ENCODE results near the gene DSG4. TPM values are rescaled to one million over a fixed set of nuclear protein-coding genes. Genes with fewer than 3 reads are reported as not detected.
A peak's percentile ranks its signal among the peaks of the same experiment; 100 is the strongest.

DSG4 gene
- total RNA-seq, 1 experiment from 2014 or later, result 0.07 TPM

DNA sequence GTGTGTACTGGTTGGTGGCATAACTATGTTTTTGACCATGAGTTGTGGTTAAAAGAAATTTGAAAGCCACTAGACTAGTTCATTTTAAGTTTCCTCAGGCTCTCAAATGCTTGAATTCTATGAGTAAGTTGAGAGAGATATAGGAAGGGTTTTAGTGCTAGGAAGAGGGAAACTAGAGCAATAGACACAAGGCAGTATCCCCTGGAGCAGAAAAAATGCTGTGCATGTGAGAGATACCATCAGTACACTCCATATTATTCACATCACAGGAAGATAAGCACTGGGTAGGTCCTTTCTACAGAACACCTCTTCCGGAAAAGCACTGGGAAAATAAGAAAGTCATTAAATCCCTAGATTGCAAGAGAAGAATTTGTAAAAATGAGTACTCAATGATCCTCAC, 51.6 kb downstream of the DSG4 start:
- no peaks in the 10 kb centered on the region for H4K20me1 ChIP-seq (ENCODE audit: insufficient read depth)
- RAD21 ChIA-PET (ENCODE audit: low non-redundant PET in 1 of 2, low total read pairs in 2 of 2, uncharacterized antibody in 2 of 2, unreplicated experiment in 2 of 2), result no interaction called here
- CTCF ChIA-PET, result no interaction called here
- intact Hi-C loops (cut with micrococcal nuclease), result loop anchor here (10.0 kb wide), 2 partner anchors 297 to 527 kb away; no protein-coding TSS in a partner anchor
- no peak overlapping the region for H3K4me3 ChIP-seq (replicated peaks in 1 of 2; ENCODE audit: low read depth in 1 of 2, low read length in 2 of 2)
- H3K79me2 ChIP-seq (ENCODE audit: insufficient read depth, low read length), result no peaks in the 10 kb centered on the region
- no peak overlapping the region for H2AFZ ChIP-seq (ENCODE audit: low read depth, low read length, poor library complexity, severe bottlenecking)
- no peak overlapping the region for H3K9ac ChIP-seq (ENCODE audit: low read length)
- no peak overlapping the region for H3K27ac ChIP-seq (ENCODE audit: low read depth, low read length)
- TF ChIP-seq ZFX (IDR thresholded peaks at IDR 0.05) (no peak), POLR2AphosphoS5 (IDR thresholded peaks at IDR 0.05; ENCODE audit: low read depth, low read length) (no peak), ELF1 (IDR thresholded peaks at IDR 0.05; ENCODE audit: borderline replicate concordance, low read depth) (no peak), EZH2 (IDR thresholded peaks at IDR 0.05) (no peak), EGR1 (IDR thresholded peaks at IDR 0.05; ENCODE audit: low read depth) (no peak), TCF7L2 (IDR thresholded peaks at IDR 0.05; ENCODE audit: borderline replicate concordance, extremely low read depth, insufficient read depth, insufficient read length) (no peak)
- BruUV-seq (replicated peaks), result no TSS peak
- POLR2A ChIA-PET, result no interaction called here
- H3K4me2 ChIP-seq (ENCODE audit: low read length), result no peak overlapping the region
- H3K4me1 ChIP-seq (ENCODE audit: control insufficient read depth in 1 of 2, insufficient read depth in 2 of 2, low read length in 2 of 2), result peaks cover 5 to 26% of the 10 kb centered on the region in 2 experiments; a peak in 3 of 4 replicates
- H3K9me2 ChIP-seq (ENCODE audit: insufficient read depth), result no peaks in the 10 kb centered on the region
- no peaks in the 10 kb centered on the region for H3K36me3 ChIP-seq (ENCODE audit: control insufficient read depth in 1 of 2, insufficient read depth in 2 of 2, low read length in 2 of 2)
- ATAC-seq (no peak), DNase-seq (ENCODE audit: low read depth, low spot score) (no peak)
- H3K27me3 ChIP-seq (ENCODE audit: insufficient read depth, low read length), result no peaks in the 10 kb centered on the region
- H3K9me3 ChIP-seq (ENCODE audit: control insufficient read depth in 1 of 2, insufficient read depth in 1 of 2, low read depth in 1 of 2, low read length in 2 of 2), result no peaks in the 10 kb centered on the region

DNA sequence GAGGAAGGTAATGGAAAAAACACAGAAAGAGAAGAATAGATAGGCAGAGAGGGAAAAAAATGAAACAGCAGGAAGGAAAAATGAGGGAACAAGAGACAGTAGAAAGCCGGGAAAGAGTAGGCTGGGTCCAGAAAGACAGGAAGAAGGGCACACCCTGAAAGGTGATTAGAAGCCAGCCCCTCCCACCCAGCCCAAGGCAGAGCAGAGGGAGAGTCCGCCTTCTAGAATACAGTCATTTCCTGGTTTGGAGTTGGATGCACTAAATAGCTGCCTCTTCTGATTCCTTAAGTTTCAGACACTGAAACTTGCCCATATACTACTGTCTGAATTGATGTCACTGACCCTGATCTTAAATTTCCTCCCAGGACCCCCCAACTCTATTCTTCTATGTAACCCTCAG, 53.0 kb downstream of the DSG4 start:
- peaks cover 5 to 20% of the 10 kb centered on the region in 2 experiments; a peak in 3 of 4 replicates for H3K4me1 ChIP-seq (ENCODE audit: control insufficient read depth in 1 of 2, insufficient read depth in 2 of 2, low read length in 2 of 2)
- ChIA-PET RAD21 (ENCODE audit: low non-redundant PET in 1 of 2, low total read pairs in 2 of 2, uncharacterized antibody in 2 of 2, unreplicated experiment in 2 of 2) (interaction anchor here (0.6 to 0.9 kb wide), 3 partner anchors 58 to 134 kb away, joined by 3 to 11 read pairs (median 3); no protein-coding TSS in a partner anchor), CTCF (interaction anchor here (0.8 to 1.3 kb wide), 2 partner anchors 9 to 134 kb away, joined by 3 to 4 read pairs; no protein-coding TSS in a partner anchor)
- TF ChIP-seq EZH2phosphoT487 (IDR thresholded peaks at IDR 0.05; ENCODE audit: borderline replicate concordance) (no peak), EGR1 (IDR thresholded peaks at IDR 0.05; ENCODE audit: low read depth) (no peak), ZFX (IDR thresholded peaks at IDR 0.05) (no peak), ZNF274 (IDR thresholded peaks at IDR 0.05; ENCODE audit: low read depth, low read length) (no peak), RAD21 (IDR thresholded peaks at IDR 0.05; ENCODE audit: low read depth) (0 out of 2 replicates have a peak, but pooled peaks have one; percentile 4), JUND (IDR thresholded peaks at IDR 0.05) (no peak), POLR2A (IDR thresholded peaks at IDR 0.05; ENCODE audit: borderline replicate concordance, extremely low read depth, insufficient read depth, insufficient read length) (no peak), TCF7L2 (IDR thresholded peaks at IDR 0.05; ENCODE audit: borderline replicate concordance, extremely low read depth, insufficient read depth, insufficient read length) (no peak), CBX3 (IDR thresholded peaks at IDR 0.05; ENCODE audit: low read depth) (no peak), POLR2AphosphoS5 (IDR thresholded peaks at IDR 0.05; ENCODE audit: low read depth, low read length) (peak; percentile 52; the same call in 1 of the 2 replicates), EZH2 (IDR thresholded peaks at IDR 0.05) (no peak), SIN3A (IDR thresholded peaks at IDR 0.05; ENCODE audit: low read depth) (0 out of 2 replicates have a peak, but pooled peaks have one; percentile 12)
- TF ChIP-seq, protein P1, sequence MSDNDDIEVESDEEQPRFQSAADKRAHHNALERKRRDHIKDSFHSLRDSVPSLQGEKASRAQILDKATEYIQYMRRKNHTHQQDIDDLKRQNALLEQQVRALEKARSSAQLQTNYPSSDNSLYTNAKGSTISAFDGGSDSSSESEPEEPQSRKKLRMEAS (IDR thresholded peaks at IDR 0.05), result no peak
- TF ChIP-seq, protein P2, sequence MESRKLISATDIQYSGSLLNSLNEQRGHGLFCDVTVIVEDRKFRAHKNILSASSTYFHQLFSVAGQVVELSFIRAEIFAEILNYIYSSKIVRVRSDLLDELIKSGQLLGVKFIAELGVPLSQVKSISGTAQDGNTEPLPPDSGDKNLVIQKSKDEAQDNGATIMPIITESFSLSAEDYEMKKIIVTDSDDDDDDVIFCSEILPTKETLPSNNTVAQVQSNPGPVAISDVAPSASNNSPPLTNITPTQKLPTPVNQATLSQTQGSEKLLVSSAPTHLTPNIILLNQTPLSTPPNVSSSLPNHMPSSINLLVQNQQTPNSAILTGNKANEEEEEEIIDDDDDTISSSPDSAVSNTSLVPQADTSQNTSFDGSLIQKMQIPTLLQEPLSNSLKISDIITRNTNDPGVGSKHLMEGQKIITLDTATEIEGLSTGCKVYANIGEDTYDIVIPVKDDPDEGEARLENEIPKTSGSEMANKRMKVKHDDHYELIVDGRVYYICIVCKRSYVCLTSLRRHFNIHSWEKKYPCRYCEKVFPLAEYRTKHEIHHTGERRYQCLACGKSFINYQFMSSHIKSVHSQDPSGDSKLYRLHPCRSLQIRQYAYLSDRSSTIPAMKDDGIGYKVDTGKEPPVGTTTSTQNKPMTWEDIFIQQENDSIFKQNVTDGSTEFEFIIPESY (IDR thresholded peaks at IDR 0.05; ENCODE audit: extremely low read depth, insufficient replicate concordance, low read length), result no peak
- TF ChIP-seq, protein P3, sequence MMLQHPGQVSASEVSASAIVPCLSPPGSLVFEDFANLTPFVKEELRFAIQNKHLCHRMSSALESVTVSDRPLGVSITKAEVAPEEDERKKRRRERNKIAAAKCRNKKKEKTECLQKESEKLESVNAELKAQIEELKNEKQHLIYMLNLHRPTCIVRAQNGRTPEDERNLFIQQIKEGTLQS (IDR thresholded peaks at IDR 0.05), result no peak

More for the DNA sequence above, 53.0 kb downstream of the DSG4 start:
- intact Hi-C loops (cut with micrococcal nuclease), result loop anchor here (10.0 kb wide), 2 partner anchors 295 to 525 kb away; no protein-coding TSS in a partner anchor
- Histone ChIP-seq H3K9me3 (ENCODE audit: control insufficient read depth in 1 of 2, insufficient read depth in 1 of 2, low read depth in 1 of 2, low read length in 2 of 2) (no peaks in the 10 kb centered on the region), H3K9me2 (ENCODE audit: insufficient read depth) (no peaks in the 10 kb centered on the region), H3K27me3 (ENCODE audit: insufficient read depth, low read length) (no peaks in the 10 kb centered on the region), H4K20me1 (ENCODE audit: insufficient read depth) (no peaks in the 10 kb centered on the region), H3K4me3 (replicated peaks in 1 of 2; ENCODE audit: low read depth in 1 of 2, low read length in 2 of 2) (0 out of 4 replicates have a peak overlapping the region, but pooled peaks of 1 of the 2 experiments have one; percentile 24), H3K27ac (ENCODE audit: low read depth, low read length) (no peak overlapping the region), H3K36me3 (ENCODE audit: control insufficient read depth in 1 of 2, insufficient read depth in 2 of 2, low read length in 2 of 2) (no peaks in the 10 kb centered on the region), H3K4me2 (ENCODE audit: low read length) (peak overlapping the region; percentile 66), H2AFZ (ENCODE audit: low read depth, low read length, poor library complexity, severe bottlenecking) (peak overlapping the region; percentile 97), H3K9ac (ENCODE audit: low read length) (no peak overlapping the region; the same call in 1 of the 2 replicates), H3K79me2 (ENCODE audit: insufficient read depth, low read length) (no peaks in the 10 kb centered on the region)
- POLR2A ChIA-PET, result interaction anchor here (0.9 kb wide), 1 partner anchor 10 kb away, joined by 4 read pairs; no protein-coding TSS in a partner anchor
- no peak for DNase-seq (ENCODE audit: low read depth, low spot score)
- no TSS peak for BruUV-seq (replicated peaks)
- peak; percentile 98 for ATAC-seq
